T-cell (primary cell): ENCODE results near the gene MYO16. TPM values are rescaled to one million over a fixed set of nuclear protein-coding genes. Genes with fewer than 3 reads are reported as not detected.
A peak's percentile ranks its signal among the peaks of the same experiment; 100 is the strongest.
"Not testable (repeated sequence)": the region's sequence is repeated elsewhere in the genome, so short reads cannot be mapped to it uniquely, and the experiment has no call there.

Experiments used
- ATAC-seq, 4 experiments: fragments of 200-7000 bp in 3 of 4; fragments of 150-1000 bp in 1 of 4; cut with Tn5 transposase; replicated peaks in 1 of 4; 1 replicate in 3 of 4; 2 replicates in 1 of 4; pipeline ENCODE4 v1.10.0; 2021; ENCODE audit warnings: moderate library complexity in 3 of 4, mild to moderate bottlenecking in 2 of 4, moderate number of reproducible peaks in 1 of 4
- CTCF ChIA-PET, 2 donors: fragments of 300-600 bp; sonication (Branson Sonifier 250); formaldehyde crosslinking; loops; one replicate each; lab custom pipeline; 2022; ENCODE audit warnings: antibody characterized with exemption in 2 of 2; lab: Charles Lee
- POLR2A ChIA-PET, 2 donors: fragments of 300-600 bp; sonication (Branson Sonifier 250); formaldehyde crosslinking; loops; one replicate each; lab custom pipeline; 2022; ENCODE audit warnings: antibody characterized with exemption in 2 of 2; lab: Charles Lee
- DNase-seq, 35 experiments: peaks; one replicate each; pipeline versions ENCODE4 v3.0.0 to v3.0.0-alpha.2; 2013 to 2023
- H3K27ac ChIP-seq: one replicate; pipeline ENCODE4 v1.5.1; 2013; ENCODE audit warnings: low read length
- H3K27me3 ChIP-seq, 2 experiments: replicated peaks in 1 of 2; 1 replicate in 1 of 2; 2 replicates in 1 of 2; pipeline versions ENCODE4 v1.6.1 to v1.7.0; 2013; ENCODE audit warnings: low read length in 1 of 2, mixed read lengths in 1 of 2; ENCODE audit not compliant: control insufficient read depth in 2 of 2, insufficient read depth in 2 of 2; ENCODE audit errors: extremely low read depth in 1 of 2
- H3K36me3 ChIP-seq, 2 donors: 1 replicate in 1 of 2; 2 replicates in 1 of 2; pipeline versions ENCODE4 v1.6.1 to v1.7.0; 2013; ENCODE audit warnings: low read length in 1 of 2; ENCODE audit not compliant: control insufficient read depth in 2 of 2, insufficient read depth in 1 of 2; ENCODE audit errors: extremely low read depth in 1 of 2
- H3K4me1 ChIP-seq, 2 experiments: 1 replicate in 1 of 2; 2 replicates in 1 of 2; pipeline versions ENCODE4 v1.6.1 to v1.7.0; 2013; ENCODE audit warnings: low read length in 2 of 2, mixed read lengths in 1 of 2; ENCODE audit not compliant: insufficient read depth in 2 of 2, control insufficient read depth in 1 of 2; ENCODE audit errors: extremely low read depth in 1 of 2
- H3K4me3 ChIP-seq, 2 donors: 1 replicate in 1 of 2; 2 replicates in 1 of 2; pipeline versions ENCODE4 v1.5.1 to v1.7.0; 2013; ENCODE audit warnings: mild to moderate bottlenecking in 2 of 2, low read length in 1 of 2, moderate library complexity in 1 of 2; ENCODE audit not compliant: control insufficient read depth in 1 of 2; ENCODE audit errors: extremely low read depth in 1 of 2
- H3K9me3 ChIP-seq: 2 replicates; pipeline ENCODE4 v1.7.0; 2013
- H3K27ac Mint-ChIP-seq, 2 donors: one replicate each; pipeline ENCODE4 v1.8.0; 2020 to 2021; ENCODE audit warnings: mild to moderate bottlenecking in 2 of 2, mixed read lengths in 2 of 2
- H3K27me3 Mint-ChIP-seq, 2 donors: one replicate each; pipeline ENCODE4 v1.8.0; 2021 to 2022; ENCODE audit warnings: mixed read lengths in 2 of 2
- H3K36me3 Mint-ChIP-seq: one replicate; pipeline ENCODE4 v1.8.0; 2021; ENCODE audit warnings: mixed read lengths
- H3K4me1 Mint-ChIP-seq, 3 donors: one replicate each; pipeline ENCODE4 v1.8.0; 2020 to 2022; ENCODE audit warnings: mixed read lengths in 3 of 3, mild to moderate bottlenecking in 1 of 3
- H3K4me3 Mint-ChIP-seq, 3 donors: one replicate each; pipeline ENCODE4 v1.8.0; 2020 to 2022; ENCODE audit warnings: mild to moderate bottlenecking in 3 of 3, mixed read lengths in 3 of 3, moderate library complexity in 3 of 3
- H3K9me3 Mint-ChIP-seq, 3 donors: one replicate each; pipeline ENCODE4 v1.8.0; 2020 to 2022; ENCODE audit warnings: mixed read lengths in 3 of 3
- WGBS: methylation state at CpG from one replicate; pipeline ENCODE4 v1.1.5; 2013; ENCODE audit warnings: missing lambda C conversion rate; ENCODE audit not compliant: insufficient coverage; 5-methylcytosine and 5-hydroxymethylcytosine counted together
- total RNA-seq, 35 experiments: library from RNA in 6 of 35; stranded (reverse) in 6 of 35; fragments of 120-200 nt in 1 of 35; gene quantifications; one replicate each; pipeline versions ENCODE4 v1.2.1 to v1.2.4 and lab custom pipeline; 2013 to 2026

Gene MYO16
- total RNA-seq, 5 donors from 2014 or later (not counting 1 experiment from before 2014, with no cell fraction given), result 0.20 to 2.0 (median 1.1) TPM

GRCh38 chr13:108895220-108895704, 265.9 kb downstream of the MYO16 start:
- no peaks in the 10 kb centered on the region for H3K36me3 Mint-ChIP-seq
- ChIA-PET CTCF (interaction anchor here (0.6 to 1.8 kb wide), 18 partner anchors 8 to 824 kb away, joined by 3 to 6 read pairs (median 4); no protein-coding TSS in a partner anchor), POLR2A (interaction anchor here in 1 of 2 donors (0.6 kb wide), 1 partner anchor 571 kb away, joined by 3 read pairs; no protein-coding TSS in a partner anchor)
- peaks cover 2 to 3% of the 10 kb centered on the region in 2 experiments for H3K4me1 ChIP-seq
- H3K27me3 Mint-ChIP-seq, result peaks cover 3 to 9% of the 10 kb centered on the region in 2 donors
- peaks cover 6 to 10% (median 7%) of the 10 kb centered on the region in 3 donors for H3K4me1 Mint-ChIP-seq
- no peaks in the 10 kb centered on the region for H3K9me3 Mint-ChIP-seq
- 0% methylated on average over 1 of the region's 5 CpGs for WGBS
- no peaks in the 10 kb centered on the region for H3K9me3 ChIP-seq
- H3K27me3 ChIP-seq, result peaks cover 0 to 2% of the 10 kb centered on the region in 2 experiments
- no peak overlapping the region for H3K27ac Mint-ChIP-seq
- H3K4me3 Mint-ChIP-seq, result no peak overlapping the region
- ATAC-seq (no peak), DNase-seq (peak in 2 of 35 experiments; percentile 7 to 42)
- H3K27ac ChIP-seq, result no peak overlapping the region
- H3K36me3 ChIP-seq, result no peaks in the 10 kb centered on the region
- no peak overlapping the region for H3K4me3 ChIP-seq

- no peak overlapping the region for H3K4me3 ChIP-seq
- H3K4me1 Mint-ChIP-seq, result peaks cover 6 to 10% (median 7%) of the 10 kb centered on the region in 3 donors
- peaks cover 0 to 2% of the 10 kb centered on the region in 2 experiments for H3K27me3 ChIP-seq
- H3K4me3 Mint-ChIP-seq, result no peak overlapping the region
- H3K9me3 Mint-ChIP-seq, result peaks cover 0 to 3% (median 0%) of the 10 kb centered on the region in 3 donors
- H3K36me3 ChIP-seq, result no peaks in the 10 kb centered on the region
- no peak overlapping the region for H3K27ac ChIP-seq
- peak in 3 of 4 experiments; percentile 58 to 71 (median 65) for ATAC-seq
- no peak overlapping the region for H3K27ac Mint-ChIP-seq
- DNase-seq, result peak in 4 of 35 experiments; percentile 3 to 14 (median 10)
- ChIA-PET POLR2A (no interaction called here), CTCF (interaction anchor here in 1 of 2 donors (0.5 kb wide), 1 partner anchor 390 kb away, joined by 4 read pairs; no protein-coding TSS in a partner anchor)
- peaks cover 2 to 3% of the 10 kb centered on the region in 2 experiments for H3K4me1 ChIP-seq
- no peaks in the 10 kb centered on the region for H3K36me3 Mint-ChIP-seq
- no peaks in the 10 kb centered on the region for H3K9me3 ChIP-seq
- 0% methylated on average over 5 of the region's 8 CpGs for WGBS
- peaks cover 3 to 9% of the 10 kb centered on the region in 2 donors for H3K27me3 Mint-ChIP-seq
Observed at GRCh38 chr13:108897955-108898354, 268.5 kb downstream of the MYO16 start.

- Mint-ChIP-seq H3K4me3 (no peak overlapping the region), H3K27me3 (no peaks in the 10 kb centered on the region), H3K27ac (no peak overlapping the region), H3K4me1 (peaks cover 5 to 6% (median 6%) of the 10 kb centered on the region in 3 donors), H3K9me3 (peaks cover 0 to 3% (median 0%) of the 10 kb centered on the region in 3 donors), H3K36me3 (no peaks in the 10 kb centered on the region)
- H3K27me3 ChIP-seq, result no peaks in the 10 kb centered on the region
- WGBS, result 73% methylated on average over 3 of the region's 7 CpGs
- ATAC-seq (no peak), DNase-seq (no peak)
- no peak overlapping the region for H3K4me3 ChIP-seq
- CTCF ChIA-PET, result no interaction called here
- H3K36me3 ChIP-seq, result no peaks in the 10 kb centered on the region
- POLR2A ChIA-PET, result no interaction called here
- no peaks in the 10 kb centered on the region for H3K9me3 ChIP-seq
- H3K27ac ChIP-seq, result no peak overlapping the region
- H3K4me1 ChIP-seq, result peaks cover 2 to 3% of the 10 kb centered on the region in 2 experiments
Observed at GRCh38 chr13:108902405-108903155, 273.2 kb downstream of the MYO16 start.

- POLR2A ChIA-PET, result no interaction called here
- no CpG with 5 or more reads among the region's 1 CpG for WGBS
- no peak overlapping the region for H3K27ac Mint-ChIP-seq
Observed at GRCh38 chr13:108903613-108904012, 274.2 kb downstream of the MYO16 start.

GRCh38 chr13:108911807-108912206, 282.4 kb downstream of the MYO16 start:
- Histone ChIP-seq H3K27me3 (no peaks in the 10 kb centered on the region), H3K27ac (no peak overlapping the region), H3K9me3 (no peaks in the 10 kb centered on the region), H3K4me1 (no peaks in the 10 kb centered on the region), H3K36me3 (no peaks in the 10 kb centered on the region), H3K4me3 (no peak overlapping the region)
- no peaks in the 10 kb centered on the region for H3K9me3 Mint-ChIP-seq
- POLR2A ChIA-PET, result no interaction called here
- H3K4me3 Mint-ChIP-seq, result no peak overlapping the region
- H3K36me3 Mint-ChIP-seq, result no peaks in the 10 kb centered on the region
- CTCF ChIA-PET, result no interaction called here
- ATAC-seq (no peak), DNase-seq (no peak)
- peaks cover 17 to 19% (median 17%) of the 10 kb centered on the region in 3 donors for H3K4me1 Mint-ChIP-seq
- WGBS, result 64% methylated on average over 1 of the region's 2 CpGs
- no peak overlapping the region for H3K27ac Mint-ChIP-seq
- peaks cover 12 to 13% of the 10 kb centered on the region in 2 donors for H3K27me3 Mint-ChIP-seq

More at GRCh38 chr13:108903613-108904012, 274.2 kb downstream of the MYO16 start:
- Mint-ChIP-seq H3K9me3 (peaks cover 0 to 3% (median 0%) of the 10 kb centered on the region in 3 donors), H3K4me1 (no peaks in the 10 kb centered on the region), H3K27me3 (no peaks in the 10 kb centered on the region), H3K4me3 (no peak overlapping the region), H3K36me3 (no peaks in the 10 kb centered on the region)
- H3K27me3 ChIP-seq, result no peaks in the 10 kb centered on the region
- no peak overlapping the region for H3K27ac ChIP-seq
- CTCF ChIA-PET, result interaction anchor here in 1 of 2 donors (1.0 kb wide), 1 partner anchor 8 kb away, joined by 3 read pairs; no protein-coding TSS in a partner anchor
- H3K4me1 ChIP-seq, result no peaks in the 10 kb centered on the region
- no peaks in the 10 kb centered on the region for H3K36me3 ChIP-seq
- DNase-seq (no peak), ATAC-seq (no peak)
- no peak overlapping the region for H3K4me3 ChIP-seq
- H3K9me3 ChIP-seq, result no peaks in the 10 kb centered on the region

GRCh38 chr13:108913731-108914130, 284.3 kb downstream of the MYO16 start:
- H3K27ac Mint-ChIP-seq, H3K27me3 ChIP-seq, DNase-seq, H3K9me3 ChIP-seq, H3K36me3 ChIP-seq, H3K27ac ChIP-seq, H3K4me1 ChIP-seq, POLR2A ChIA-PET, H3K4me3 ChIP-seq, H3K36me3 Mint-ChIP-seq, H3K9me3 Mint-ChIP-seq, H3K4me3 Mint-ChIP-seq, ATAC-seq: not testable (repeated sequence)
- CTCF ChIA-PET, result interaction anchor here in 1 of 2 donors (0.6 kb wide), 1 partner anchor 758 kb away, joined by 3 read pairs; no protein-coding TSS in a partner anchor
- Mint-ChIP-seq H3K27me3 (peaks cover 12 to 13% of the 10 kb centered on the region in 2 donors), H3K4me1 (peaks cover 17 to 19% (median 17%) of the 10 kb centered on the region in 3 donors)
- 58% methylated on average over 2 of the region's 4 CpGs for WGBS
